Measurements from ENCODE around the gene GLB1L2.

Gene GLB1L2

DNA sequence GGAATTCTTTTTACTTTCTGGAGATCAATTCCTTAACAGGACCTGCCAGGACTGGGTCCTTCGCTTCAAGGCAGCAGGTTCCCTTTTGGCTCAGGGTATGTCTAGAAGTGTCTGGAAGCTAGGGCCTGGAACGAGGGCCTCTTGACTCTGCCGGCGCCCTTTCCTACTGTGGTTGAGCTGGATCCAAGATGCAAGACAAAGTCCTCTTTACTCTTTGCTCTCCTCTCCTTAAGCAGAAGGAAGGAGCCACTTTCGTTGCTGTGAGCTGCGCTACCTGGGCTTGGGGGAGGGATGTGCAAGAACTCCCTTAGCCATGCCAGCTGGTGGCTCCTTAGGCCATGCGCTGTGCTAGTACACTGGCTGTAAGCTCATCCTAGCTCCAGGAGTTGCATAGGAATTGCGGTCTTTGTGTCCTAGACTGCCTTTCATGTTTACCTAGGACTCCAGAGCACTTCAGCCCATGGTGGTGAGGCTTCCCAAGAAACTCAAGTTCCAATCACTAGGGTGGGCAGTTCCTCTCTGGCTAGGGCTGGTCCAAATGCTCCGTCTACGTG, 18.1 kb downstream of the GLB1L2 start:
- DNase-seq, result no peak

DNA sequence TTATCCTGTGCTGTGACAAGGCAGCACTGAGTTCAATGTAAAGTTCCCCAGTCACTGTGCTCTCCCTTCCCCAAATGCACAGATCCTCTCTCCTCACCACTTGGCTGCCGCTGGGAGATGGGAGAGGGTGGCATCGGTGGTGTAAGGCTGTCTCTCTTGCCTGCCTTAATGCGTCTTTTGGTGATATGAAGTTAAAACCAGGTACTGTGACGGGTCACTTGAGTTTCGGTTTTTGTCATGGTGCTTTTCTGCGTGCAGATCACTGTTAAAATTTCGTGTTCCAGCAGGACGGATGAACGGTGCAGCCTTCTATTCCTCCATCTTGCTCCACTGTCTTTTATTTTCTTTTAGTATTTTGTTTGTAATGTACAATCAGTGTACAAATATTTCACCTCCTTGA, 18.6 kb downstream of the GLB1L2 start:
- DNase-seq, result no peak

DNA sequence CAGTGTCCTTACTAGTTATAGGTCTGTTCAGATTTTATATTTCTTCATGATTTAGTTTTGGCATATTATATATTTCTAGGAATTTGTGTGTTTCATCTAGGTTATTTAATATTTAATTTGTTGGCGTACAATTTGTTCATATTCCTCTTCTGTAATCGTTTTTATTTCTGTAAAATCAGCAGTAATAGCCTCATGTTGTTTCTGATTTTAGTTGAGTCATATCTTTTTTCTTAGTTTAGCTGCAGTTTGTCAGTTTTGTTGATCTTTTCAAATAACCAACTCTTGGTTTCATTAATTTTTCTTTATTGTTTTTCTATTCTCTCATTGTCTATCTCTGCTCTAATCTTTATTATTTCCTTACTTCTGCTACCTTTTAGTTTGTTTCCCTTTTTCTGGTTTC, 20.3 kb downstream of the GLB1L2 start:
- no peak for DNase-seq

DNA sequence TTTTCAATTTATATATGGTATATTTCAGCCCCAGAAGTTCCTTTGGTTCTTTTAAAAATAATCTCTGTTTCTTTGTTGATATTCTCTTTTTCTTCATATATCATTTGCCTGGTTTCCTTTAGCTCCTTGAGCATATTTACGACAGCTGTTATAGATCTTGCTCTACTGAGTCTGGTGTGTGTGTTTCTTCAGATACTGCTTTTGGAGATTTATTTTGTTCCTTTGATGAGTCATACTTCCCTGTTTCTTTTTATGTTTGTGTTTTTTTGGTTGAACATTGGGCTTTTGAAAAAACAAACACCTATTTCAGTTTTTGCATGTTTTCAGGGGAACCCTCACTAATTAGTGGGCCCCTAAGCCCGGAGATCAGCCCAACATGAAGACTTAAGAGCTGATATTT, 23.3 kb downstream of the GLB1L2 start:
- DNase-seq, result no peak

DNA sequence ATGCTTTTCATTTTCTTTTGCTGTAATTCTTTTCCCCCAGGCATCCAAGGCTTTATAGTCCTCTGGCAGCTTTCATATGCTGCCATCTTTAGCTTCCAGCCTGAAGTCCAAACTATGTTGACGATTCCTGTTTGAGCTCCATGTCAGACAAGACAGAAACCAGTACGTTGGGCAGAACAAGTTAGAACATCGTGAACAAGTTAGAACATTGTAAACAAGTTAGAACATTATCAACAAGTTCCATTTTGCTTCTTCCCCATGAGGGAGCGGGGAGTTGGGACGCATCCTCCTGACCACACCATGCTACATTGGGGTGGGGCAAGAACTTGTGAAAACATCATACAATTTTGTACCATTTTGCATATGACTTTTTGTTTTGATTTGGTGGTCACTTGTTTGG, 23.9 kb downstream of the GLB1L2 start:
- DNase-seq, result no peak

DNA sequence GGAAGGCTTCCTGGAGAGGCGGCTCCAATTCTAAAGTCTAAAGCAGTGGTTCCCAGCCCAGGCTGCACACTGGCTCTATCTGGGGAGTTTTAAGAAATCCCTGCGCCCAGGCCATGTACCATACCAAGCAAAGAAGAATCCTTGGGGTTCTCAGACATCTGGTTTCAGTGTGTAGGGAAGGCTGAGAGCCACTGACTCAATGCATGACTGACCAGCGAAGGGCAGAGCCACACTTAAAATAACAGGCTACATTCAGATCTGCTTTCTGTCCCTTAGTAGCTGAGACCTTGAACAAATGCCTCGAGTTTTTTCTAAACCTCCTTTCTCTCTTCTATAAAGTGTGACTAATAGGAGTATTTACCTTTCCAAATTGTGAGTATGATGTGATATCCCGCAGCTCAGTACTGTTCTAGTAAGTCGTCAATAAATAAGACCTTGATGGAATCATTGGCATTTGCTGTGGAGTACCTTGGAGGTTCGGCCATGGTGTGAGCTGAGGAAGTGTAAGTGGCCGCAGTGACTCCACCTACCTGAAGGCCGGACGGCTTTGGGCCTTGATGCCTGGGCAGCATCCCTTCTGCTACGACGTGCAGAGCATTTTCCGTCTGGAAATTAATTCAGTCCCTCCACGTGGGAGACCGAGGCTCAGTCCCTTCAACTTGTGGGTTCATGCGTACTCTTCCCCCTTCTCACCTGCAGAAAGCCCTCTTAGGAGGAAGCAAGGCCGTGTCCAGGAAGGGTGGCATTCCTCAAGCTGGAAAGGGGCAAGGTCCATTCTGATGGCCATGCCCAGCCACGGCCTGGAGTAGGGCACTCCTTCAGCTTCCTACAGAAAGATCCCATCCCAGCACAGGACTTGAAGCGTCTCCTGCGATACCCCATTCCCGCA, 25.1 kb downstream of the GLB1L2 start:
- DNase-seq, result no peak

DNA sequence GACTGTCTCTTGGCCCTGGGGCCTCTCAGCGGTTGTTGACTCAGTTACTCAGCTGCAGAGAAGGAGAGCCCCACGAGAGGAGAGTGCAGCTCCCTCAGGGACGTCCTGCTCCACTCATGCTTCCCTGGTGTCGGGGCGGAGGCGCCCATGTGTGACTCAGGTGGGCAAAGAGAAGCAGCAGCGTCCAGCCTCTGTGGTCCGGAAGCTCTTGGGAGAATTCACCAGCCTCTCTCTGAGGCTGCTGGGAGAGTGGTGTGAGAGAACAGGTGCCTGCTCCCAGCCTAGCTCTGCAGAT, 25.7 kb downstream of the GLB1L2 start:
- no peak for DNase-seq

DNA sequence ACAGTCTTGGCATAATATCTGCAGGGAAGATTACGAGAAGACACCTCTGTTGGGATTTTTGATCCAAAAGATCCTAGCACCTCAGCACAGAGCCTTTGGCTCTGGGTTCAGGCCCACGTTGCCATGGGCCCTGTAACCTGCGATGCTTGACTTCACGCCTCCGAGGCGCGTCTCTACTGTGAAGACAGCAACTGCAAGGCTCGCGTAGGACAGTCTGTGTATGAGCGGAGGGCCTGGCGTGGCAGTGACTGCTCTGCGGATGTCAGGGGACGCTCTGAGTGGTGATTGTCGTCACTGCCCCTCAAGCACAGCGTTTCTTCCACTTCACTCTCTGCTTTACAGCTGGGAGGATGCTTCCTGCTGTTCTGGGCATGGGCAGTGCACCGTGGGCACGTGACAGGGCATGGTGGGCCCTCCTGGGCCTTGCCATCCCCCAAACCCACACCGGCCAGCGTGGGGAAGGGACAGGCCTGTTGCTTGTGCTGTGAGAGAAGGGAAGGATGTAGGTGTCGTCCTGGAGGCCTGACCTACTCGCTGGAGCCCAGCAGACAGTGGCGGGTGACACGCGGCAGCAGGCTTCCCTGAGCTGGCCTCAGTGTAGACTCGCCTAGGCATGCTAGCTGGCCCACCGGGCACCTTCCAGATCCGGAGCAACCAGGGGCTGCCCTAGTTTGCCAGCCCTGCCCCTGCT, 26.5 kb downstream of the GLB1L2 start:
- no peak for DNase-seq

DNA sequence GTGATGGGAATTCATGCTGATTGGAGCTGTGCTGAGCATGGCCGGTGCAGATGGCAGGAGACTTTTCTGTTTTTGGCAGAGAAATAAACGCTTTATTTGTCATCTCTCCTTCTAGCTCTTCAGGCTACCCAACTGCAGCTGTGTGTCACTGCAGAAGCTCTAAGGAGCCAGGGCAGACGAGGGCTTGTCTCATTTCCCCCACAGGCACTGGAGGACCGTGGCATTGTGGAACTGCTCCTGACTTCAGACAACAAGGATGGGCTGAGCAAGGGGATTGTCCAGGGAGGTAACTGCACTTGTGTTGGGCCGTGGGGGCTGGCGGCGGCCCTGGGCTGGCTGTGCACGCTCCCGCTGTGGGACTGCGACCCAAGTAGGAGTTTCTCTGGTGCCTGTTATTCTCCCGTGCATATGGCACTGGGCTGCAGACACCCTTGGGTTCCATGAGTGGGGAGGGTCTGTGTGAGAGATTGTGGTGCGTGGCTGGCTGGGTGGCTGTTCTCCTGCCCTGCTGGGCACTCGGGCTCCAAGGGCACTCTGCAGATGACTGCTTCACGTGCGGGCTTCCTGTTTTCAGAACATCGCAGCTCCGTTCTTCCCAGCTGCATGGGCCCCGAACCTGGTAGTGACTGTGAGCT, 27.2 kb downstream of the GLB1L2 start:
- DNase-seq, result no peak

DNA sequence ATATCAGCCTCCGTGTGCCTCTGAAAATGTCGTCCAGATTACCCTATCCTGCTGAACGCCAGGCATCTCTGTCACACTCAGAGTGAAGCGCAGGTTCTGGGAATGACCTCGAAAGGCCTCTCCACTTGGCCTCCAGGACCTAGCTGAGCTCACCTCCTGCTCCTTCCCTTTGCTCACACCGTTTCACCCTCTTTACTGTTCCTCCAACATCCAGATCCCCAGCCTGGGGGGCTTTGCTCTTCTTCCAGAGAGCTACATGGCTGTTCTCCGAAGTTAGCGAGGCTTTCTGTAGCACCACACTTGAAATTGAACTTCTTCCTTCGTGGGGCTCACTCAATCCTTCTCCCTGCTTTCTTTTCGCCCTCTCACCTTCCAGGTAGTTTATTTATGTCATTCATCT, 27.9 kb downstream of the GLB1L2 start:
- no peak for DNase-seq

DNA sequence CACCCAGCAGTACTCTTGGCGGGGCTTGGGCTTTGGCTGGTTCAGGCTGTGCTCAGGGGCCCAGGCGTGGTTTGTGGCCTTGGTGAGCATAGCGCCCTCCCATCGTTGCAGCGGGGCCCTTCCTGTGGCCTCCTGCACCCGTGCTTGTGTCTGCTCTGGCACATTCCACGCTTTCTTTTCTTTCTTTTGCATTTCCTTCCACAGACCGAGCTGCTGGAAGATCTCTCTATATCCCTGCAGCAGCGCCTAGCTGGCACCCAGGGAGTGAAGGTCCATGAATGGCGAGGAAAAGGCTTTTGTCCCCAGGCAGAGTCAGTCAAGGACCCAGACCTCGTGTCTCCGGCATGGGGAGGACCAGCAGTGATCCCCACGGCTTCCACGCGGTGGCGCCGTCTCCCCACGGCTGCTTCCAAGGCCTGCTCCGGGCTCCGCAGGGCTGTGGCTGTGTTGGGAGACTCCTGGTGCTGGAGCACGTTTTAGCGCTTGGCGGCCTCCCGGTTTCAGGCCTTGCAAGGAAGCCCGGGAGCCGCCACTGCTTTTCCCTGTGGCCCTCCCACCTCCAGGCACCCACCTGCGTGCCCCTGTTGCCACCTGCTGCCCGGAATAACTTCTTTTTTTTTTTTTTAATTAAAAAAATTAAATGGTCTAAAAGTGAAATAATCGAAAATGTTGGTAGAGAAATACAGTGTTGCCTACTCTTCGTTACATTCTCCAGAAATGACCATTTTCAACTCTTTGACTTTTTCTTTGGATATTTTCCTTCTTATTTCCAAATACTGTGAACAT, 28.5 kb downstream of the GLB1L2 start:
- no peak for DNase-seq

DNA sequence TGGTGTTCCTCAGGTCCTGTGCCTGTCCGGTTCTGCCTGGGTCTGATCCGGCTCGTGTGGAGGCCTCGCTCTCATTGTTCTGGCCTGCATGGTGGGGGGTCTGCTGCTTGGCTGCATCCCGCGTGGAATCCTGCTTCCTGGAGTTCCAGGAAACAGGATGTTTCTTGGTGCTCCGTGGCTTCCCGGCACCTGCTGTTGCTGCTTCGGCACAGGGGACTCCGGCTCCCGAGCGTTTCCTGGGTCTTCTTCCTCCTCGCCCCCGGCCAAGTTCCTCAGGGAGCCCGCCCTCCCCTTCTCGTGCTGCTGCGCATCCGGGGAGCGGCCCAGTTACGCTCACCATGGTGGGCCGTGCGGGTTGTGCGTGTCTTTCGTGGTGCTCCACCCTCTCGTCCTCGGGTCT, 29.9 kb downstream of the GLB1L2 start:
- no peak for DNase-seq

DNA sequence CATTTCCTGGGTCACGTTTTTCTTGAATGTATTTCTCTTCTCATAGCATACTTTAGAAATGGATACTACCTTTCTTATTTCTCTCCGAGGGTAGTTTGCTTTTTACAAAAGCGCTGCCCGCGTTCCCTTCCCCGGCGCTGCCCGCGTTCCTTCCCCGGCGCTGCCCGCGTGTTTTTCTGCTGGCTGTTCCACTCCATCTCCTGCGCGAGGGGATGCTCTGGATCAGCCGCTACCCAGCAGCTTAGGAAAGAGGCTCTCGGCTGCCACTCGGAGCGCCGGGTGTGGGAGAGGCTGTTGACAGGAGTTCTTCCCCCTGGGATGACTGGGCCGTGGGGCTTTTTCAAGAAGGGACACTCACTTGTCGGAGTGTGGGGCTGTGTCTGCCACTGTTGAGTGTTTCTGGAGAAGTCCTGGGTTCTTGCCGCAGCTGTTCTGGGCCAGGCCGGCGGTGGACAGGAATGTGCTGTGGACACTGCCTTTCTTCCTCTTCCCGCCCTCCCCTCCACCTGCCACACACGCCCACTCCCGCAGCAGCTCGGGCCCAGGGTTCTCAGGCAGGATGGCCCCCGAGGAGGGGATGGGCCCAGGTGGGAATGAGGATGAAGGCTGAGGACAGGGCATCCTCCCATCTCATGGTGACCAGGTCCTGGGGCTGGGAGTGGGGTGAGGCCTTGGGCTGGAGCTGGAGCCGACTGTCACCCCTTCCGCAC, 30.6 kb downstream of the GLB1L2 start:
- DNase-seq, result no peak

DNA sequence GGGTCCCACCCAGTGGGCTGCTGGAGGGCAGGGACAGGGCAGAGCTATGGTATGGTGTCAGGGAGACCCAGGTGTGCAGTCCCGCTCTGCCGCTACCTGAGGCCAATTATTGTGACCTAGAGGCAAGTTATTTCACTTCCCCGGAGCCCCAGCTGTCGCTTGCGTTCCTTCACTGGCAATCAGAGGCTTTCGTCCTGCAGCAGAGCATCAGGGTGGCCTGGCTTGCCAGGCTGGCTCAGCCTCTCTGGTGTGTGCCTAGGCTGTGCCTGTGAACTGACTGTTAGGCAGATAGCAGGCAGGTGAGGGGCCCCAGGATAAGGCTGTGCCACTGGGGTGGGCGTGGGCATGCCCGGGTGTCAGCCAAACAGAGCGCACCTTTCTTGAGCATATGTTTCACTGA, 31.4 kb downstream of the GLB1L2 start:
- DNase-seq, result no peak

DNA sequence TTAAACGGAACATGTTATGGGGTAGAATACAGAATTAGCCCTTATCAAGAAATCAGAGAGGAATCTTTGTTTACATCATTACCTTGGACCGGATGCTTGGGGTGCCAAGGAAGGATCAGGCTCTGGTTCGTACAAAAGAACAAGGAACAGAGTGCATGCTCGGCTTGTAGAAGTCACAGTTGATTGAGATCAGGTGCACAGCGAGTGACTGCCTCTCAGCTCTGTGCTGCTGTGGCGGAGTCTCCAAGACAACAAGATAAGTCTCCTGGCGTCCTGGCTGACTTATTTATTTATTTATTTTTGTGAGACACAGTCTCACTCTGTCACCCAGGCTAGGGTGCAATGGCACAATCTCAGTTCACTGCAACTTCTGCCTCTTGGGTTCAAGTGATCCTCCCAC, 31.8 kb downstream of the GLB1L2 start:
- no peak for DNase-seq

DNA sequence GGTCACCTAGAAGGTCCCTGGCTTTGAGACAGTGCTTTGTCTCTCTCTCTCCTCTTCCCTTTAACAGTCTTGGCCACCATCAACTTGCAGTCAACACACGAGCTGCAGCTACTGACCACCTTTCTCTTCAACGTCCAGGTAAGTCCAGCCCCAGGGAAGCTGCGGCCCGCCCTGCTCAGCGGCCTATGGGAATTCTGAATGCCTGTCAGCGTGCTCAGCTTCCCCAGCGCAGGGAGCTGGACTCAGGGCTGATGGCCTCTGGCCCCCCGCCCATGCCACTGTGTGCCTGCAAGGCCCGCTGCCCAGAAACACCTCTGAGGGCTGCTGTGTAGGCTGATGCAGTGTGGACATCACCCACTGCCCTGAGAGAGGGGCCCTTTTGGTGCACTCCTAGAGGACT, 32.5 kb downstream of the GLB1L2 start:
- no peak for DNase-seq

DNA sequence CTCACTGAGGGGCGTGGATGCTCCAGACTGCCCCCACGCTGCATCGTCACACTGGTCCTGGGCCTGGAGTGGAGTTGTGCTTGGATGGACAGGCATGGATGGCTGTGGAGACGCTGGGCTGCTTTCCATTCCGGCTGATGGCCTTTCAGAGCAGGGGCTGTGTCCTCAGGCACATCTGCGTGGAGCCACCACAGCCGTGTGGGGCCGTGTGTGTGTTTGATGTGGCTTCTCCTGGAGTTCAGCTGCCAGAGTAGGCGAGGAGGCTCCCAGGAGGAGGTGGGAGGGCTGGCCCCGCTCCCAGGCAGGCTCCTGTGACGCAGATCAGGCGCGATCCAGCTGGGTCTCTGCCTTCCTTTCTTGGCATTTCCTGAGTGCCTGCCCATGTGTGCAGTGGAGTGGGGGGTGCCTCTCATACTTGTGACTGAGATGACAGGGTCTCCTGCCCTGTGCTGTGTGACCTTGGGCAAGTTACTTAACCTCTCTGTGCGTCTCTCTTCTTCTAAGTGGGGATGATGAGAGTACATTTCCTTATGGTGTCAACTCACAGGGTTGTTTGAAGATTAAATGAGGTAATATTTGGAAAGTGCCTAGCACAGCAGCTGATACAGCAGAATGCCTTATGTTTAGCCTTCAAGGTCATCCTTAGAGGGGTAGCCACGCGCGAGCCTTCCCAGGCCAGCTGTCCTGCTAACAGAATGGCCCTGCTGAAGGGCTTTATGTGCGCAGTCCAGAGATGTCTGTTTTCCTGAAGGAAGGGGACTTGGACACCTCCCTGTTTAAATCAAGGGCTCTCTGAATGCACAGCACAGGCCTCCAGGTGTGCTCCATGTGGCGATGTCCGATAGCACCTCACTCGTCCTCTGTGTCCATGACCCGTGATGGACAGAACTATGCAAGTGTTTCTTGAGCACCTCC, 33.5 kb downstream of the GLB1L2 start:
- DNase-seq, result no peak

DNA sequence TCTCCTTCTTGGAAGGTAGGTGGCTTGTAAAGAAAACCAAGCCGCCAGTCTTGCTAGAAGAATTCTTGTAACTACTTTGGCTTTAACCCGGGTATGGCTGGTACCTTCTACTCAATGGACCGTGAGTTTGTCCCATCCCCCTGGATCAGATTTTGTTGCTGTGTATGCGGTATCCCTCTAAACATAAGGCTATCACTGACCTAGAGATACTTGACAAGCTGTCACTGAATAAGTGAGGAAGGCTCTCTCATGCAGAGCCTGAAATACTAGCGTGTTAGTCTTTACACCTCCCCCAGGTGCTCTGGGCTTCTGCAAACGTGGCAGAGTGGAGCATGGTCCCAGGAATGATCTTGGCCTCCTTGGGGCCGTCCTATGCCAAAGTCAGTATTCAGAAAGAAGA, 34.5 kb downstream of the GLB1L2 start:
- no peak for DNase-seq

DNA sequence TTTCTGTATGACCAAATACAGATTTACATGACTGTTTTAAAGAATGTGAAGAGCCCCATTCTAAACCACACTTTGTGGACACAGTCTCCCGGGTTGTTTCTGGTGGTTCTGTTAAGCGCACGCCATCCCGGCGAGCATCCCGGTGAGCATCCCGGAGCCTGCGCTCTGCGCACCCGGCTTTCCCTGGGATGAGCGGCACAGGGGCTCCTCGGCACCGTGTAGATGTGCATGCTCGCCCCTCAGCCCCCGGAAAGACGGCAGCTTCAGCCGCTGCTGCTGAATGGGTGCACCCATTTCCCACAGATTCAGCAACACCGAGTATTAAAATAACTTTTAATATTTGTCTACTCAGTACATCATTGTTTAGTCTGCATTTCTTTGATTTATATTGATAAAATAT, 36.0 kb downstream of the GLB1L2 start:
- no peak for DNase-seq

DNA sequence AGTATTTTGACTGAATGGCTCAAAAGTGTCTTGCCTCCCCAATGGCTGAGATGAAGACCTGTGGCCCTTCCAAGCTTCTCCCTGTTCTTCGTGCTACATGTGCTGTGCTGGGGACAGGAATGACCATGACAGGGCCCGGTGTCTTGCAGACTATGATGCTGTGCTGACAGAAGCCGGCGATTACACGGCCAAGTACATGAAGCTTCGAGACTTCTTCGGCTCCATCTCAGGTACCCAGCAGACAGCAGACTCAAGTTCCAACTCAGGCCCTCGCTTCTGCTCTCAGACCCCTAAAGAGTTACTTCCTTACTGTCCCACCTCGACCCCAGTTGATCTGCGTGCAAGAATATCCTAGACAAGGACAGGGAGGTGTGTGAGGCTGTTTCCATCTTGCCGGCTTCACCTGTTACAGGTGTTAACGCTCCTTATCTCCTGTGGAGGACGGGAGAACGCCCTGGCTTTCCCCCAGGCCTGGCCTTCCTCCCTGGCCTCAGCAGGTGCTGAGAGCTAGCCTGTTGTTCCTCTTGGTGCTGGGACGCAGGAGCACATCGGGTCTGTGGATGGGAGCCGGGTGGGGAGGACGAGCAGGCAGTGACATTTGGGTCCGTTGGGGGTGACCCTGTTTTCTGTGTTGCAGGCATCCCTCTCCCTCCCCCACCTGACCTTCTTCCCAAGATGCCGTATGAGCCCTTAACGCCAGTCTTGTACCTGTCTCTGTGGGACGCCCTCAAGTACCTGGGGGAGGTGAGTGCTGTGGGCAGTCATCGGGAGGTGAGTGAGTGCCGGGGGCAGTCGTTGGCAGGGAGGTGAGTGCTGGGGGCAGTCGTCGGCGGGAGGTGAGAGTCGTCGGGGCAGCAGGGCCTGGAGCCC, 38.1 kb downstream of the GLB1L2 start:
- no peak for DNase-seq

Data from cerebellar nuclear complex (tissue), 1 donor.